Neural cell (in vitro differentiated cells): Measurements from ENCODE around the gene FAM200B.

Source experiments
- CTCF ChIP-seq: fragments of 450-650 bp; IDR thresholded peaks from 2 replicates; pipeline ENCODE4 v1.5.1; 2014; ENCODE audit warnings: antibody characterized with exemption, mild to moderate bottlenecking, moderate library complexity; ENCODE audit not compliant: poor library complexity, severe bottlenecking
- RAD21 ChIP-seq: fragments of 450-650 bp; conservative IDR thresholded peaks from 2 replicates; pipeline ENCODE4 v1.6.1; 2014; ENCODE audit warnings: antibody characterized with exemption, mild to moderate bottlenecking, moderate library complexity

- no peak for TF ChIP-seq CTCF
- TF ChIP-seq RAD21 = no peak
Measured at GRCh38 chr4:15659768-15660570, 21.7 kb upstream of the FAM200B start.
